Activated CD8-positive, alpha-beta T cell treated with anti-CD3 and anti-CD28 coated beads for 36 hours (primary cell): ENCODE measurements around the gene C6. TPM values are rescaled to one million over a fixed set of nuclear protein-coding genes. Genes with fewer than 3 reads are reported as not detected.

Source experiments
- ATAC-seq: fragments of 200-7000 bp; cut with Tn5 transposase; one replicate; pipeline ENCODE4 v1.10.0; 2021; ENCODE audit warnings: mild to moderate bottlenecking, moderate library complexity
- CTCF ChIA-PET: fragments of 350-600 bp; sonication (Branson Sonifier 250); formaldehyde crosslinking; loops from one replicate; lab custom pipeline; 2021; ENCODE audit warnings: antibody characterized with exemption; lab: Charles Lee
- POLR2A ChIA-PET: fragments of 350-600 bp; sonication (Branson Sonifier 250); formaldehyde crosslinking; loops from one replicate; lab custom pipeline; 2021; ENCODE audit warnings: antibody characterized with exemption; lab: Charles Lee
- DNase-seq: peaks from one replicate; pipeline ENCODE4 v3.0.0-alpha.2; 2020
- H3K27ac Mint-ChIP-seq: one replicate; pipeline ENCODE4 v1.8.0; 2021; ENCODE audit warnings: mild to moderate bottlenecking, mixed read lengths
- H3K27me3 Mint-ChIP-seq: one replicate; pipeline ENCODE4 v1.8.0; 2021; ENCODE audit warnings: mixed read lengths
- H3K36me3 Mint-ChIP-seq: one replicate; pipeline ENCODE4 v1.8.0; 2021; ENCODE audit warnings: low read depth, mixed read lengths
- H3K4me1 Mint-ChIP-seq: one replicate; pipeline ENCODE4 v1.8.0; 2021; ENCODE audit warnings: low read depth, mixed read lengths
- H3K4me3 Mint-ChIP-seq: one replicate; pipeline ENCODE4 v1.8.0; 2021; ENCODE audit warnings: mild to moderate bottlenecking, moderate library complexity, mixed read lengths
- H3K9me3 Mint-ChIP-seq: one replicate; pipeline ENCODE4 v1.8.0; 2021; ENCODE audit warnings: mixed read lengths
- CTCF ChIP-seq: fragments of 200-600 bp; IDR thresholded peaks from one replicate; pipeline ENCODE4 v1.8.0; 2022; ENCODE audit warnings: antibody characterized with exemption, mild to moderate bottlenecking
- intact Hi-C: fragments of 100-400 bp; cut with micrococcal nuclease; formaldehyde crosslinking; loops from one replicate; pipeline ENCODE4 v1.10.0; 2022
- total RNA-seq, 2 experiments: library from RNA; stranded (reverse); gene quantifications; one replicate each; pipeline ENCODE4 v1.2.3, GENCODE V29; 2021

C6 gene
- total RNA-seq, 2 experiments from 2014 or later: not detected

- POLR2A ChIA-PET: no interaction called here
- ATAC-seq (no peak), DNase-seq (no peak)
- Mint-ChIP-seq H3K4me1 (no peaks in the 10 kb centered on the region), H3K27me3 (no peaks in the 10 kb centered on the region), H3K27ac (no peak overlapping the region), H3K4me3 (no peak overlapping the region), H3K9me3 (no peaks in the 10 kb centered on the region), H3K36me3 (no peaks in the 10 kb centered on the region)
- no peak for TF ChIP-seq CTCF
- intact Hi-C loops: no loop called here
- CTCF ChIA-PET: no interaction called here
These were observed 55.9 kb downstream of the C6 start for GRCh38 chr5:41157272-41157894.

GRCh38 chr5:41156739-41157138 is 56.6 kb downstream of the C6 start:
- no peaks in the 10 kb centered on the region for H3K9me3 Mint-ChIP-seq
- TF ChIP-seq CTCF: no peak
- no peak overlapping the region for H3K27ac Mint-ChIP-seq
- H3K4me1 Mint-ChIP-seq: no peaks in the 10 kb centered on the region
- DNase-seq: no peak
- H3K36me3 Mint-ChIP-seq: no peaks in the 10 kb centered on the region
- CTCF ChIA-PET: no interaction called here
- H3K4me3 Mint-ChIP-seq: no peak overlapping the region
- no peaks in the 10 kb centered on the region for H3K27me3 Mint-ChIP-seq
- intact Hi-C loops: no loop called here
- POLR2A ChIA-PET: no interaction called here
- no peak for ATAC-seq

GRCh38 chr5:41154491-41154890 is 58.8 kb downstream of the C6 start:
- CTCF ChIA-PET: no interaction called here
- H3K36me3 Mint-ChIP-seq: no peaks in the 10 kb centered on the region
- DNase-seq (no peak), ATAC-seq (no peak)
- H3K27me3 Mint-ChIP-seq: no peaks in the 10 kb centered on the region
- intact Hi-C loops: no loop called here
- TF ChIP-seq CTCF: no peak
- no peaks in the 10 kb centered on the region for H3K9me3 Mint-ChIP-seq
- no peak overlapping the region for H3K4me3 Mint-ChIP-seq
- no peak overlapping the region for H3K27ac Mint-ChIP-seq
- no peaks in the 10 kb centered on the region for H3K4me1 Mint-ChIP-seq
- POLR2A ChIA-PET: no interaction called here

GRCh38 chr5:41151564-41151963 is 61.8 kb downstream of the C6 start:
- Mint-ChIP-seq H3K9me3 (no peaks in the 10 kb centered on the region), H3K27ac (no peak overlapping the region), H3K36me3 (no peaks in the 10 kb centered on the region), H3K27me3 (no peaks in the 10 kb centered on the region), H3K4me1 (no peaks in the 10 kb centered on the region), H3K4me3 (no peak overlapping the region)
- TF ChIP-seq CTCF: no peak
- intact Hi-C loops: no loop called here
- ATAC-seq (no peak), DNase-seq (no peak)
- ChIA-PET CTCF (no interaction called here), POLR2A (no interaction called here)

GRCh38 chr5:41148448-41148847 is 64.9 kb downstream of the C6 start:
- TF ChIP-seq CTCF: no peak
- Mint-ChIP-seq H3K36me3 (no peaks in the 10 kb centered on the region), H3K27ac (no peak overlapping the region), H3K4me1 (no peaks in the 10 kb centered on the region), H3K27me3 (no peaks in the 10 kb centered on the region), H3K9me3 (no peaks in the 10 kb centered on the region), H3K4me3 (no peak overlapping the region)
- POLR2A ChIA-PET: no interaction called here
- intact Hi-C loops: no loop called here
- CTCF ChIA-PET: no interaction called here
- ATAC-seq: no peak
- DNase-seq: no peak
